Central memory CD8-positive, alpha-beta T cell (primary cell): ENCODE measurements around the gene D2HGDH.
A peak's percentile ranks its signal among the peaks of the same experiment; 100 is the strongest.

Source experiments
- ATAC-seq: fragments of 150-1000 bp; cut with Tn5 transposase; replicated peaks from 2 replicates; pipeline ENCODE4 v1.10.0; 2022; ENCODE audit warnings: mild to moderate bottlenecking, moderate FRiP score, moderate number of reproducible peaks; ENCODE audit not compliant: poor library complexity, severe bottlenecking; ENCODE audit errors: extremely low read depth
- DNase-seq, 2 donors: peaks; one replicate each; pipeline ENCODE4 v3.0.0; 2021; ENCODE audit warnings: low spot score in 2 of 2
- H3K27ac Mint-ChIP-seq: one replicate; pipeline ENCODE4 v1.8.0; 2022; ENCODE audit warnings: low read depth, mild to moderate bottlenecking, moderate library complexity, mixed read lengths
- H3K27me3 Mint-ChIP-seq: one replicate; pipeline ENCODE4 v1.8.0; 2022; ENCODE audit warnings: mixed read lengths
- H3K36me3 Mint-ChIP-seq: one replicate; pipeline ENCODE4 v1.8.0; 2022; ENCODE audit warnings: mild to moderate bottlenecking, moderate library complexity, mixed read lengths; ENCODE audit not compliant: insufficient read depth
- H3K4me1 Mint-ChIP-seq: one replicate; pipeline ENCODE4 v1.8.0; 2022; ENCODE audit warnings: mixed read lengths
- H3K4me3 Mint-ChIP-seq: one replicate; pipeline ENCODE4 v1.8.0; 2022; ENCODE audit warnings: mild to moderate bottlenecking, moderate library complexity, mixed read lengths
- H3K9me3 Mint-ChIP-seq: one replicate; pipeline ENCODE4 v1.8.0; 2022; ENCODE audit warnings: mixed read lengths

Gene D2HGDH

GRCh38 chr2:241734467-241735208 is at the start of gene D2HGDH:
Gene D2HGDH (plus strand): TSS chr2:241734630. CDS start chr2:241735225, 595 bp downstream.
- Mint-ChIP-seq H3K4me1 (peaks cover 28% of the 10 kb centered on the region), H3K27ac (peak within 1 kb of the TSS; percentile 64), H3K27me3 (no peaks in the 10 kb centered on the region), H3K36me3 (peaks cover 10% of the 10 kb centered on the region), H3K4me3 (peak within 1 kb of the TSS; percentile 71), H3K9me3 (no peaks in the 10 kb centered on the region)
- DNase-seq (peak; percentile 84 to 90), ATAC-seq (peak; percentile 87)

DNA sequence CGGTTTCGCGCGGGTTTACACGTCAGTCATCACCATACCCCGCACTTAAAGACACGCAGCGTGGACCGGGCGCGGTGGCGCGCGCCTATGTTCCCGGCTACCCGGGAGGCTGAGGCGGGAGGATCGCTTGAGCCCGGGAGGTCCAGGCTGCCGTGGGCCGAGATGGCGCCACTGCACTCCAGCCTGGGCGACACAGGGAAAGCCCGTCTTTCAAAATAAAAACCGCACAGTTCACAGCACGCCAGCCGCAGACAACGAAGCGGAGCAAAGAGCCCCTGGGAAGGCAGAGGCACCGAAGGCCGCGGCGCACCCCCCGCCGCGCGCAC is 48.1 kb upstream of the D2HGDH start:
- H3K4me1 Mint-ChIP-seq: peaks cover 34% of the 10 kb centered on the region
- peaks cover 11% of the 10 kb centered on the region for H3K36me3 Mint-ChIP-seq
- no peak for DNase-seq
- H3K4me3 Mint-ChIP-seq: peak overlapping the region; percentile 87
- H3K27ac Mint-ChIP-seq: peak overlapping the region; percentile 89
- peak; percentile 1 for ATAC-seq
- no peaks in the 10 kb centered on the region for H3K9me3 Mint-ChIP-seq
- H3K27me3 Mint-ChIP-seq: no peaks in the 10 kb centered on the region

- peaks cover 11% of the 10 kb centered on the region for H3K36me3 Mint-ChIP-seq
- no peaks in the 10 kb centered on the region for H3K27me3 Mint-ChIP-seq
- ATAC-seq: peak; percentile 96
- peak within 1 kb of the TSS; percentile 89 for H3K27ac Mint-ChIP-seq
- peak within 1 kb of the TSS; percentile 87 for H3K4me3 Mint-ChIP-seq
- no peaks in the 10 kb centered on the region for H3K9me3 Mint-ChIP-seq
- DNase-seq: peak; percentile 90 to 92
- peaks cover 34% of the 10 kb centered on the region for H3K4me1 Mint-ChIP-seq
Observed at GRCh38 chr2:241686650-241687425, 47.6 kb upstream of the D2HGDH start, which contains the start of gene DTYMK. Gene DTYMK (minus strand): TSS chr2:241686815. CDS start chr2:241686783, 32 bp downstream.

DNA sequence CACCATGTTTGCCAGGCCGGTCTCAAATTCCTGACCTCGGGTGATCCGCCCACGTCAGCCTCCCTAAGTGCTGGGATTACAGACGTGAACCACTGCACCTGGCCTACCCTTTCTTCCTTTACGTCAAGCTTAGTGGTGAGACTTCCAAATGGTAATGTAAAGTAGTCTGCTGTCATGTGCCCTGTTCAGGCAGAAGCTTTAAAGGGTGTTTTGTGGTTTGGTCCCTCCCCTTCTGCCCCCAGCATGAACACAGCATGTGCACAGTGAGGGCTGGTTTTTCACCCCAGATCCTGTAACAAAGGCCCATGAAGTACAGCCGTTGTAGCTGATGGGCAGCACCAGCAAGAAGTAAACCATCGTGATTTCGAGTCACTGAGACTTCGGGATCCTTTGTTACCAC is 45.1 kb upstream of the D2HGDH start:
- Mint-ChIP-seq H3K4me3 (peak overlapping the region; percentile 27), H3K36me3 (peaks cover 19% of the 10 kb centered on the region), H3K27me3 (no peaks in the 10 kb centered on the region), H3K4me1 (peaks cover 31% of the 10 kb centered on the region), H3K9me3 (no peaks in the 10 kb centered on the region), H3K27ac (no peak overlapping the region)
- ATAC-seq (no peak), DNase-seq (no peak)

- no peak overlapping the region for H3K27ac Mint-ChIP-seq
- no peak overlapping the region for H3K4me3 Mint-ChIP-seq
- no peak for ATAC-seq
- H3K27me3 Mint-ChIP-seq: no peaks in the 10 kb centered on the region
- no peak for DNase-seq
- H3K9me3 Mint-ChIP-seq: no peaks in the 10 kb centered on the region
- peaks cover 21% of the 10 kb centered on the region for H3K36me3 Mint-ChIP-seq
- peaks cover 26% of the 10 kb centered on the region for H3K4me1 Mint-ChIP-seq
Observed at GRCh38 chr2:241690202-241690717, 44.2 kb upstream of the D2HGDH start.

DNA sequence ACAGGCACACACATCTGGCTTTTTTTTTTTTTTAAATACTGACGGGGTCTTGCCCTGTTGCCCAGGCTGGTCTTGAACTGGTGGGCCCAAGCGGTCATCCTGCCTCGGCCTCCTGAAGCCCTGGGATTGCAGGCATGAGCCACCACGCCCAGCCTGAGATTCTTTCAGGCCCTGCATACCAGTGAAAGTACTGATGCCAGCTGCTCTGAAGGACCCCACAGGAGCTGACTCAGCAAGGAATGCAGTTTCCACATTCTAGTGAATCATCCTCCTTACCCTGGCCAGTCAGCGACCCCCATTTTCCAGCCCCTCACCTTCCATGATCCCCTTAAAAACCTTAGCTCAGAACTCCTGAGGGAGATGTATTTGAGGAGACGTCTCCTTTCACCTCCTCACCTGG is 42.0 kb upstream of the D2HGDH start:
- no peak overlapping the region for H3K4me3 Mint-ChIP-seq

GRCh38 chr2:241695651-241696050 is 38.8 kb upstream of the D2HGDH start:
- Mint-ChIP-seq H3K27me3 (no peaks in the 10 kb centered on the region), H3K27ac (no peak overlapping the region), H3K36me3 (peaks cover 15% of the 10 kb centered on the region), H3K9me3 (no peaks in the 10 kb centered on the region), H3K4me3 (no peak overlapping the region), H3K4me1 (no peaks in the 10 kb centered on the region)
- no peak for DNase-seq
- ATAC-seq: no peak

More for the DNA sequence above, 42.0 kb upstream of the D2HGDH start:
- DNase-seq (no peak), ATAC-seq (no peak)
- no peak overlapping the region for H3K27ac Mint-ChIP-seq
- H3K27me3 Mint-ChIP-seq: no peaks in the 10 kb centered on the region
- H3K36me3 Mint-ChIP-seq: peaks cover 22% of the 10 kb centered on the region
- H3K4me1 Mint-ChIP-seq: peaks cover 16% of the 10 kb centered on the region
- no peaks in the 10 kb centered on the region for H3K9me3 Mint-ChIP-seq

GRCh38 chr2:241701149-241701398 is 33.4 kb upstream of the D2HGDH start:
- no peaks in the 10 kb centered on the region for H3K27me3 Mint-ChIP-seq
- ATAC-seq (peak; percentile 49), DNase-seq (no peak)

DNA sequence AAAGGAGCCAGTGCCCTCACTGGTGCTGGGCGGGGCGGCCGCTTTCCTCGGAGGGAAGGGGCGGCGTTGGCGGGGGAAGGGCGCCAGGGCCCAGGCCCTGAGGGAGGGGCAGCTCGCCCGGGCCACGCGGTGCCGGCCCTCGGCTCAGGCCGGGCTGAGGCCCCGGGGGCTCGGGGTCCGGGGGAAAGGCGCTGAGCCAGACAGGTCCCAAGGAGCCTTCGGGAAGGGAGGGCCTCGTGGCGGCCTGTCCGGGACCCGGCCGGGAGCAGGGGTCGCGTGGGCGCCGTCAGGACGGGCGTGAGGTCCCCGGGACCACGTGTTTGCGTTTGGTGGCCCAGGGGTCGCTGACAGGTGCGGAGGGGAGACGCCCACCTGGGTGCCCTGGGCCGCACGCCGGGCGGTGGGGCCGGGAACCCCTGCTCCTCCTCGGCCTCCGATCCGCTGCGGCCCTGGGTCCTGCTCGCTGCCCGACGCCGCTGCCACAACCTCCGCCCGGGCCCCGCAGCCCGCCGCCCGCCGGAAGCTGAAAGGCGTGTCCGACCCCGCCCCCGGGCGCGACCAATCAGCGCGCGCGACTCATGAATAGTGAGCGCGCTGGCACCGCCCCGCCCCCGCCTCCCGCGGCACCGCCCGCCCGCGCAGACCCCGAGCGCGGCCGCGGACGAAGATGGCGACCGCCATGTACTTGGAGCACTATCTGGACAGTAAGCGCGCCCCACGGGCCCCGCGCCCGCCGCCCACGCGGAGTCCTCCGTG is 32.9 kb upstream of the D2HGDH start, which contains the start of gene ING5:
TSS of gene ING5 (plus strand) at position 641 of the 756 bp plus-strand sequence. CDS start at position 668, 27 bp downstream.
- H3K4me3 Mint-ChIP-seq: peak within 1 kb of the TSS; percentile 91
- H3K27me3 Mint-ChIP-seq: no peaks in the 10 kb centered on the region
- H3K9me3 Mint-ChIP-seq: no peaks in the 10 kb centered on the region
- ATAC-seq (peak; percentile 77), DNase-seq (peak; percentile 91 to 95)
- peaks cover 27% of the 10 kb centered on the region for H3K4me1 Mint-ChIP-seq
- H3K27ac Mint-ChIP-seq: peak within 1 kb of the TSS; percentile 89
- H3K36me3 Mint-ChIP-seq: peaks cover 26% of the 10 kb centered on the region

More at GRCh38 chr2:241701149-241701398, 33.4 kb upstream of the D2HGDH start:
- Mint-ChIP-seq H3K9me3 (no peaks in the 10 kb centered on the region), H3K36me3 (peaks cover 24% of the 10 kb centered on the region), H3K4me1 (peaks cover 26% of the 10 kb centered on the region), H3K4me3 (peak overlapping the region; percentile 91), H3K27ac (peak overlapping the region; percentile 89)

GRCh38 chr2:241702155-241703031 is 32.0 kb upstream of the D2HGDH start:
- no peaks in the 10 kb centered on the region for H3K9me3 Mint-ChIP-seq
- H3K36me3 Mint-ChIP-seq: peaks cover 30% of the 10 kb centered on the region

DNA sequence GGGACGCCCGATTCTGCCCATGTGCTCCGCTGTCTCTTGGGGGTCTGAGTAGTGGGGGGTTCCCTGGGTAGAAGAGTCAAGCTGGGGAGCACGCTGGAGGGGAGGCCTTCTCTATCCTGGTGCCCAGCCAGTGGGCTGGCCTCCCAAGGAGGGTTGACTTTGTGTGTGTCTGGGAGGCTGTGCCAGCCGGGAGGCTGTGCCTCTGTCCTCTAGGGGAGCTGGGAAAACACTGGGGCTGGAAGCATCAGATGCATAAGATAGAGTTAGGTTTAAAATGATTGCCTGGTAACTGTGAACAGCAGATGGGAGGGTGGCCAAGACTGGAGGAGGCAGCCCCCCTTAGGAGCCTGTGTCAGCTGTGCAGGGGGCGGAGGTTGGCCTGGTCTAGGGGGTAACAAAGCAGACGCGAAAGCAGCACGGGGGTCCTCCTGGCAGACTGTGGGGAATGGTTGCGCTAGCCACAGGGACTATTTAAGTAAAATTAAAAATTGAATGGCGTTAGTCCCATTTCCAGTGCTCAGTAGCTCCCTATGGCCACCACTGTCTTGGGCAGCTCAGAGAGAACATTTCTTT is 31.3 kb upstream of the D2HGDH start:
- no peak for DNase-seq

More at GRCh38 chr2:241702155-241703031, 32.0 kb upstream of the D2HGDH start:
- peak; percentile 82 to 84 for DNase-seq
- no peaks in the 10 kb centered on the region for H3K27me3 Mint-ChIP-seq
- peak overlapping the region; percentile 91 for H3K4me3 Mint-ChIP-seq
- peak; percentile 76 for ATAC-seq
- H3K27ac Mint-ChIP-seq: peak overlapping the region; percentile 44
- H3K4me1 Mint-ChIP-seq: peaks cover 27% of the 10 kb centered on the region

More for the DNA sequence above, 31.3 kb upstream of the D2HGDH start:
- H3K36me3 Mint-ChIP-seq: peaks cover 36% of the 10 kb centered on the region
- ATAC-seq: no peak
- no peaks in the 10 kb centered on the region for H3K9me3 Mint-ChIP-seq
- peak overlapping the region; percentile 91 for H3K4me3 Mint-ChIP-seq
- H3K27ac Mint-ChIP-seq: peak overlapping the region; percentile 44
- peaks cover 27% of the 10 kb centered on the region for H3K4me1 Mint-ChIP-seq
- no peaks in the 10 kb centered on the region for H3K27me3 Mint-ChIP-seq
